PFSK-1 (cell line): ENCODE measurements around the gene LRIT2.

Source experiments
- POLR2AphosphoS5 ChIP-seq: IDR thresholded peaks from 2 replicates; pipeline ENCODE4 v1.6.1; 2012; ENCODE audit warnings: low read depth, mild to moderate bottlenecking, control low read depth, low read length, moderate library complexity
- REST ChIP-seq, 2 experiments: IDR thresholded peaks; 2 replicates each; pipeline versions ENCODE4 v1.6.1 to v1.8.0; 2011 to 2012; ENCODE audit warnings: low read depth in 2 of 2, low read length in 2 of 2, control low read depth in 1 of 2, inconsistent platforms in 1 of 2, mild to moderate bottlenecking in 1 of 2, moderate library complexity in 1 of 2; ENCODE audit not compliant: insufficient read depth in 1 of 2
- SIN3A ChIP-seq: IDR thresholded peaks from 2 replicates; pipeline ENCODE4 v1.6.1; 2012; ENCODE audit warnings: mild to moderate bottlenecking, low read length, moderate library complexity, borderline replicate concordance; ENCODE audit not compliant: insufficient read depth
- TAF1 ChIP-seq: IDR thresholded peaks from 2 replicates; pipeline ENCODE4 v1.6.1; 2012; ENCODE audit warnings: low read length, control low read depth, borderline replicate concordance; ENCODE audit not compliant: insufficient read depth

GRCh38 chr10:84269162-84269561 is 43.8 kb upstream of the LRIT2 start:
- TF ChIP-seq REST (IDR thresholded peaks at IDR 0.05; ENCODE audit: insufficient read depth in 1 of 2, low read depth in 2 of 2, low read length in 2 of 2) (no peak), SIN3A (no peak), TAF1 (no peak), POLR2AphosphoS5 (no peak)
